Renal pelvis (tissue), 4 donors: ENCODE measurements around the gene CFAP97. TPM values are rescaled to one million over a fixed set of nuclear protein-coding genes. Genes with fewer than 3 reads are reported as not detected.
"Not testable (repeated sequence)": the region's sequence is repeated elsewhere in the genome, so short reads cannot be mapped to it uniquely, and the experiment has no call there.

Source experiments
- DNase-seq: peaks from one replicate; pipeline ENCODE4 v3.0.0-alpha.2; 2013
- polyA plus RNA-seq, 3 donors: library from polyadenylated mRNA; unstranded; fragments of 120-200 nt; gene quantifications; one replicate each; pipeline ENCODE4 v1.2.1, GENCODE V29; 2013; ENCODE audit not compliant: insufficient read length in 3 of 3

CFAP97 gene
- polyA plus RNA-seq, 3 donors = 39.6 to 48.8 (median 45.3) TPM

GRCh38 chr4:185229021-185229818, 25.4 kb upstream of the CFAP97 start:
- DNase-seq = no peak

DNA sequence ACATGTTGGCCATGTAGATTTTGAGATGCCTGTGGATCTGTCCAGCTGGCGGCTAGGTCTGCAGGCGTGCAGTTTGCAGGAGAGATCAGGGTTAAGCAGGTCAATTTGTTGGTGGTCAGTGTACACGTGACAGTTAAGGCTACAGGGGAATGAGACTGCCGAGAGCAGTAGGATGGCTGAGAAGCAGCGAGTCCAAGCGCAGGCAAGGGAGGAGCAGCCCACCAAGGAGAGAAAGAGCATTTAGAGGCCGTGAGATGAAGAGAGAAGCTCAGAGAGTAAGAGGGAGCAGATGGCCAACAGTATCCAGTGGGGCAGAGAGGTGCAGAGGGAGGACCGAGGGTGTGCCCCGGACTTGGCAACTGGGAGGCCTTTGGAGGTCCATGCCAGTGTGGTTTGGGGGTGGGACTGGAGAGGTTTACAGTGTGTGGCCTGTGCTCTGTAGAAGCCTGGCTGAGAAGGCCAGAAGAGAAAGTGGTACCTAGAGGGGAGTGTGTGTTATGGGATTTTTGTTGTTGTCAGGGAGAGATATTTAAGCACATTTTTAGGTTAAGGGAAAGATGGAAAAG, 24.0 kb upstream of the CFAP97 start:
- no peak for DNase-seq

DNA sequence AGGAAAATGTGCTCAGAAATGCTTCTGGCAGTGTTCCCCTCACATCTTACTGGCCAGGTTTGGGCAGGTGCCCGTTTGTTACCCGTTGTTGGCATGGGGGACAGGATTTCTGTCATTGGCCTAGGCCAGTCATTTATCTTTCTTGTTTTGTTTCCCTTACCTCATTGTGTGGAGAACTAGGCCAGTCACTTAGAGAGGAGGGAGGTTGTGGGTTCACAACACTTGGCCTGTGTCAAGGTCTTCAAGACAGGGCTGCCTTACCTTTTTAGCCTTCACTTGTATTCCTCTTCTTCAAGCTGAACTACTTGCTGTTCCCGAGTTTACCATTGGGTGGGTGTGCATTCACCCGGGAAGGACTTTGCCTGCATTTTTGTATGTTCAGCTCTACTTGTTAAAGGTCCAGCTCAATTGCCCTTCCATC, 23.3 kb upstream of the CFAP97 start:
- DNase-seq = no peak

DNA sequence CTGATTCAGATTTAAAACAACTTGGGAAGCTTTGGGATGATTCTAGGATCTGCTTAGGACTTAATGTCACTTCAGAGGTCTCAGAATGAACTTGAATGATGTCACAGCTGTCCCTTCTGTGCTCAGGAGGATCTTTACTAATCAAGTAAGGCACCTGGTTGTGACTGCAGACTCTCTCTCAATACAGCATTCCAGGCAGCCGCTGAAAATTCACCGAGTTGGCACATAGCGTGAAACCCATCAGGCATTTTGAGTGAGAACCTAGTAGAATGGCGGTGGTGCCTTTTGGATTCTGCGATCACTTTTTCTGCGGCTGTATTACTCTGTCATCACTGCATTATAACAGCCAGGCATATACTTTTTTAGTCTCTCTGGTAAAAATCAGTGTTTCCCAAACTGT, 22.1 kb upstream of the CFAP97 start:
- no peak for DNase-seq

DNA sequence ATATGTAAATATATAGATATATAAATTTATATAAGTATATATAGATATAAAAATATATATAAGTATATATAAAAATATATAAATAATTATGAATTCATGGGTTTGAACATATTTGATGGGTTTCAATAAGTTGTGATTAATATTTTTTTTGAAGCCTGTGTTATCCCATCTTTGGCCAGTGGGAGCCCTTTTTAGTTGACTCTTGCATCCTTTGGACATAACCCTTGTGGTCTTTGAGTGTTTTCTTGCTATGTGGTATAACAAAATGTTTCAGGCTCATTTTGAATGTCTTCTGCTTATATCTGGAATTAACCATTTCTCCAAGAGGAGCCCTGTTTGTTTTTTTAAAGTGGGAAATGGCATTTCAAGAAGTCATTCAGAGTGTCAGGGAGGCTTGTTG, 20.8 kb upstream of the CFAP97 start:
- no peak for DNase-seq

DNA sequence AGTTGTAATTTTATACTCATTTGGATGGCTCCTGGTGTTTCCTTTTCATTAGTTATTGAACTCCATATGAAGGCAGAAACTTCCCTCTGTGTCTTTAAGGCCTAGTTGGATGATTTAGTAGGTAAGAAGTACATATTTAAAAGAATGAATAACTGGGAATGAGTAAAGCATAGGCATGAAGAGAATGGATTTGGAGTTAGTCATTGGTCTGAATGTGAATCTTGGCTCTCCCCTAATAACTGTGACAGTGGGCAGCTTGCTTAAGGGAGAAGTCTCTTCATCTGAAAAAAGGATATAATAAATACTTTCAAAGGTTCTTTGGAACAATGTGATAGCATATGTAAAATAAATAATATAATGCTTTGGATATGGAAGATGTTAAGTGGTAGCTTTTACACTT, 18.8 kb upstream of the CFAP97 start:
- no peak for DNase-seq

- no peak for DNase-seq
Measured at GRCh38 chr4:185221912-185222311, 18.1 kb upstream of the CFAP97 start.

DNA sequence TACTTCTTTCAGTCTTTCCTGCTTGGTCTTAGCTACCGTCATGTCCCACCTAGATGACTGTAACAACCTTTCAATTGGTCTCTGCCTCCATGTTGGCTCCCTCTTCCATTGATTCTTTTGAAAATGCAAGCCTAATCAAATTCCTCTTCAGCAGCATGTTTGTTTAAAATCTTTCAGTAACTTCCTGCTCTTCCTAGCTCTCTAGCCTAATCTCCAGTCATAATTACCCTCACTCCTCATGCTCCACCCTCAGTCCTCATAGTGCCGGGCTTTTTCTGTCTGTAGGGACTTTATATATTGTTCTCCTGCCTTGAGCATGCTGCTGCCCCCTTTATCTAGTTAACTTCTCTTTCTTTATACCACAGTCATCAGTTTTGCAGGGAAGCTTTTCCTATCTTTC, 17.7 kb upstream of the CFAP97 start:
- no peak for DNase-seq

DNA sequence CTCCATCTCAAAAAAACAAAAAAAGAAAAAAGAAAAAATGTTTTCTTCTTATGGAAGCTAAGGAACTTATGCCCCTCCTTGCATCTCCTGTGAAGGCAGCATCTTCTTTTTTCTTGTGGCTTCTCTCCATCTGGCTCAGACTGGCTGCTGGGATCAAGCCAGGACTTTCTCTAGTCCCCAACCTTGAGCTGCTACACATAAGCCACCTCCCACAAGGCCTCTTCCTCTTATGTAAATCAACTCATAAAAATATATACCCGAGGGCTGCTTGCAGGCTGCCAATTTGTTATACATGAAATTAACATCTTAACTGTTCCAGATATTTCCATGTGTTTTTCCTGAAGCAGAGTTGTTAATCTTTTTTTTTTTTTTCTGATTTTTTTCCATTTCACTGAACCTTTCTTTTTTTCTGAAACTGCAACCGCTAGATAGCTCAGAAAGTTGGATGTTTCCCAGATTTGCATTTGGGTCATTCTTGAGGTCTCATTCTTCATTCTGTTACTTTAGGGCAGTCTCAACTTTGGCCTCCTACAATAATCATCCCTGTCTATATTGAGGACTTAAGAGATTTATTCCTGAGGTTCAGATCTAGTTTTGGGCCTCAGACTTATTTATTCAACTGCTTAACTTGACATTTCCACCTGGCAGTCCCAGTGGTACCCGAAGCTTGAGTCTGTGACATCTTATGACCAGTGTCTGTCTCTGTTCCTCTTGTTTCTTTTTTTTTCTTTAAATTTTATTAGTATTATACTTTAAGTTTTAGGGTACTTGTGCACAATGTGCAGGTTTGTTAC, 15.9 kb upstream of the CFAP97 start:
- no peak for DNase-seq

- no peak for DNase-seq
Measured at GRCh38 chr4:185218312-185218711, 14.5 kb upstream of the CFAP97 start.

- no peak for DNase-seq
Measured at GRCh38 chr4:185217408-185217975, 13.7 kb upstream of the CFAP97 start.

DNA sequence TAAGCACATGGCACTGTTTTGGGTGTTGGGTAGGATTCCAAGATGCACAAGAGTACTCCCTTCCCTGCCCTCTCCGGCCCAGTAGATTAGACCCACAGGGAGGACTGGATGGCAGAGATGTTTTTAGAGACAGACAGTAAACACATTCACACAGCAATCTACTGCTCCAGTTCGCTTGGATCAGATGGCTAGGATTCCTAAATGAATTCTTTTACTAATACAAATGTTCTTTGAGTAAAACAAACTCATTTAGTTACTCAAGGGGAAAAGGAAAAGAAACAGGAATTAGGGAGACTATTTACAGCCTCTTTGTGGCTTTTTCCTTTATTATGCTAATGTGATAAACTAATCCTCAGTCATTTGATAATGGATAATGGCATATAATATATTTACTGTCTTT, 11.5 kb upstream of the CFAP97 start:
- DNase-seq = no peak

DNA sequence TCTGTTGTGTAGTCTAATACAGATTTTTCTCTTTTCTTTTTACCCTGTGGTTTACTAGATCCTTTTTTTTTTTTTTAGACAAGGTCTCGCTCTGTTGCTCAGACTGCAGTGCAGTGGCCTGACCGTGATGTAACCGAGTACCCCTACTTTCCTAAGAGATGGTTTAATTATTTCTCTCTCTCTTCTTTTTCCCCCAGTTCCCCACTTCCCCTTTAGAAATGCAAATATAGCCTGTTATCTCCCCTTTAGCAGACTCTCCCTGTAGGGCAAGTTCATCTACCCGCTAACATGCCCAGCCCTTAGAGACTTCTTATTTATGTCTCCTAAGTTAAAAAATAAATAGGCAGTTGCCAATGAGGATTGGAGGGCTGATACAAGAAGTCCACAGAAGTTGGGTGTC, 10.1 kb upstream of the CFAP97 start:
- DNase-seq = no peak

DNA sequence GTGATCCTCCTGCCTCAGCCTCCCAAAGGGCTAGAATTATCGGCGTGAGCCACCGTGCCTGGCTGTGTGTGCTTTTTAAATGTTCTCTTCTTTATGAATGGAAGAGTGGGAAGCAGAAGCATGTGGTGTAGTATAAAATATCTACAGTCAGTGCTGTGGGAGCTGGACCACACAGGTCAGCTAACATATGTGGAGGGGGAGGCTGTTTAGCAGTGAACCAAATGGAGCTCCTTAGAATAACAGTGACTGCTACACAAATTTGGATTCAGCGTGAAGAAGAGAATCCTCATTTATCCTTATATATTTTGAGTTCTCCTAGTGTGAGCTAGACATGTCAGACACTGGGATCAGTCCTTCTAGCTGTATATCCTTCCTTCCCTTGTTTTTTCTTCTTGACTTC, 8.8 kb upstream of the CFAP97 start:
- no peak for DNase-seq

- DNase-seq = no peak
Measured at GRCh38 chr4:185211641-185212040, 7.8 kb upstream of the CFAP97 start.

GRCh38 chr4:185211035-185211434, 7.2 kb upstream of the CFAP97 start:
- no peak for DNase-seq

GRCh38 chr4:185210102-185210981, 6.5 kb upstream of the CFAP97 start:
- no peak for DNase-seq

DNA sequence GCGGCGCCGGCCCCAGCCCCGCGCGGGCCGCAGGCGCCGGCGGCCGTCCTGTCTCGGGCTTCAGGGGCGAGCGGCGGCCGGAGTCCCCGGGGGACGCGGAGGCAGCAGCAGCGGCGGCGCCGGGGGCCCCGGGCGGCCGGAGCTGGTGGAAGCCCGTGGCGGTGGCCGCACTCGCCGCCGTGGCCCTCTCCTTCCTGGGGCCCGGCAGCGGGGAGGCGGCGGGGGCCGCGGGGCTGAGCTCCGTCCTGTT, 6.0 kb upstream of the CFAP97 start:
- DNase-seq = not testable (repeated sequence)

GRCh38 chr4:185209031-185209851, 5.4 kb upstream of the CFAP97 start, which contains the start of gene SNX25:
Gene SNX25, plus strand, starts transcription at chr4:185209598. Its CDS starts 229 bp downstream, at chr4:185209827.
- peak; percentile 83 for DNase-seq

DNA sequence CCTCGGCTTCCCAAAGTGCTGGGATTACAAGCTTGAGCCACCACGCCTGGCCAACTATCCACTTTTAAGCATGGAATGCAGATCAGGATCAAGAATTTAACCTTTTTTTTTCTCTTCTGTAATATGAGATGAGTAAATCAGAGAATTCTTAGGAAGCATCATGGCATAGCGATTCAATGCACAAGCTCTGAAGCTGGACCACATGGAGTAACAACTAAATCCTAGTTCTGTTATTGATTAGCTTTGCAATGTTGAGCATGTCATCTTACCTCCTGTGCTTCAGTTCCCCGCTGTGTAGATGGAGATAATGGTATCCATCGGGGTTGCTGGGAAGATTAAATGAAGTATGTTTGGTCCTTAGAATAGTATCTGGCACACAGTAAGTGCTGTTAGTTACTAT, 3.7 kb upstream of the CFAP97 start:
- no peak for DNase-seq
